Cardiac muscle cell (in vitro differentiated cells and primary cell): Measurements from ENCODE around the gene ARL5B. TPM values are rescaled to one million over a fixed set of nuclear protein-coding genes. Genes with fewer than 3 reads are reported as not detected.

Experiments used
- DNase-seq, 2 donors: peaks; one replicate each; pipeline versions ENCODE4 v3.0.0 to v3.0.0-alpha.2; 2010 to 2017; ENCODE audit warnings: low read depth in 1 of 2, low spot score in 1 of 2
- H3K27ac ChIP-seq: fragments of 200-600 bp; sonication (generic); 2 replicates; pipeline ENCODE4 v1.5.1; 2016
- H3K27me3 ChIP-seq: fragments of 200-600 bp; sonication (generic); 2 replicates; pipeline ENCODE4 v1.6.0; 2016; ENCODE audit warnings: control low read depth
- H3K36me3 ChIP-seq: fragments of 200-600 bp; sonication (generic); 2 replicates; pipeline ENCODE4 v1.5.1; 2016; ENCODE audit warnings: control low read depth
- H3K4me1 ChIP-seq: fragments of 200-600 bp; sonication (generic); 2 replicates; pipeline ENCODE4 v1.8.1; 2017; ENCODE audit warnings: low read depth, mild to moderate bottlenecking, mixed run types
- H3K4me3 ChIP-seq: fragments of 200-600 bp; sonication (generic); 2 replicates; pipeline ENCODE4 v1.5.1; 2016; ENCODE audit warnings: mild to moderate bottlenecking
- H3K9me3 ChIP-seq: fragments of 200-600 bp; sonication (generic); 2 replicates; pipeline ENCODE4 v1.5.1; 2017; ENCODE audit warnings: low read depth, mild to moderate bottlenecking, control low read depth
- polyA plus RNA-seq: library from polyadenylated mRNA; unstranded; fragments of >200 nt; fragmentation: Nextera tagmentation; extraction: Ambion mirVana; gene quantifications from 2 replicates; pipeline ENCODE4 v1.2.1, GENCODE V29; 2016
- total RNA-seq: library from RNA; depleted of rRNA; stranded (reverse); fragments of >200 nt; gene quantifications from 2 replicates; pipeline ENCODE4 v1.2.3, GENCODE V29; 2016
- TF ChIP-seq, protein P1 (sequence below): IDR thresholded peaks from 2 replicates; pipeline ENCODE4 v1.5.1; 2012; ENCODE audit warnings: low read depth, mild to moderate bottlenecking, low read length

ARL5B gene
- total and polyA plus RNA-seq, 2 experiments from 2014 or later = 15.9 to 30.3 TPM

GRCh38 chr10:18699849-18700840 is 40.9 kb downstream of the ARL5B start:
- TF ChIP-seq, protein P1, sequence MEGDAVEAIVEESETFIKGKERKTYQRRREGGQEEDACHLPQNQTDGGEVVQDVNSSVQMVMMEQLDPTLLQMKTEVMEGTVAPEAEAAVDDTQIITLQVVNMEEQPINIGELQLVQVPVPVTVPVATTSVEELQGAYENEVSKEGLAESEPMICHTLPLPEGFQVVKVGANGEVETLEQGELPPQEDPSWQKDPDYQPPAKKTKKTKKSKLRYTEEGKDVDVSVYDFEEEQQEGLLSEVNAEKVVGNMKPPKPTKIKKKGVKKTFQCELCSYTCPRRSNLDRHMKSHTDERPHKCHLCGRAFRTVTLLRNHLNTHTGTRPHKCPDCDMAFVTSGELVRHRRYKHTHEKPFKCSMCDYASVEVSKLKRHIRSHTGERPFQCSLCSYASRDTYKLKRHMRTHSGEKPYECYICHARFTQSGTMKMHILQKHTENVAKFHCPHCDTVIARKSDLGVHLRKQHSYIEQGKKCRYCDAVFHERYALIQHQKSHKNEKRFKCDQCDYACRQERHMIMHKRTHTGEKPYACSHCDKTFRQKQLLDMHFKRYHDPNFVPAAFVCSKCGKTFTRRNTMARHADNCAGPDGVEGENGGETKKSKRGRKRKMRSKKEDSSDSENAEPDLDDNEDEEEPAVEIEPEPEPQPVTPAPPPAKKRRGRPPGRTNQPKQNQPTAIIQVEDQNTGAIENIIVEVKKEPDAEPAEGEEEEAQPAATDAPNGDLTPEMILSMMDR = no peak
- Histone ChIP-seq H3K27me3 (no peaks in the 10 kb centered on the region), H3K4me3 (no peak overlapping the region), H3K9me3 (no peaks in the 10 kb centered on the region), H3K36me3 (no peaks in the 10 kb centered on the region), H3K4me1 (no peaks in the 10 kb centered on the region), H3K27ac (no peak overlapping the region)
- no peak for DNase-seq

DNA sequence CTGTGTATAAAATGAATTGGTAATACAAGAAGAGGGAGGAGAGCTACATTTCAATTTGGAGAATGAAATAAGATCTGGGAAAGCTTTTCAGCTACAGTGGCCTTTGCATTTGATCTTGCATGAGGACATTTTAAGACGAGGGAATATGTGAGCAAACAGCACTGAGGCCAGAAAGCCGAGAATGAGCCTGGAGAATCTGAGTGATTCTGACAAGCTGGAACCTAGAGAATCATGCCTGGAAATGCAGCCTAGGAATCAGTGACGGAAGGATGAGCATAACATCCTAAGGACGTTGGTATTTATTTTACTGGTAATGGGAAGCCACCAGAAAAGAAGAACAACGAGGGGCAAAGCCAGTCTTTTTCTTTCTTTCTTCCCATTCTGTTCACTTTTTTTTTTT is 44.3 kb downstream of the ARL5B start:
- no peaks in the 10 kb centered on the region for H3K9me3 ChIP-seq
- no peak for DNase-seq
- TF ChIP-seq, protein P1 = no peak
- no peaks in the 10 kb centered on the region for H3K4me1 ChIP-seq
- H3K27ac ChIP-seq = no peak overlapping the region
- H3K36me3 ChIP-seq = no peaks in the 10 kb centered on the region
- no peak overlapping the region for H3K4me3 ChIP-seq
- no peaks in the 10 kb centered on the region for H3K27me3 ChIP-seq

GRCh38 chr10:18710201-18710653 is 51.0 kb downstream of the ARL5B start:
- Histone ChIP-seq H3K4me3 (no peak overlapping the region), H3K27ac (no peak overlapping the region), H3K27me3 (no peaks in the 10 kb centered on the region), H3K36me3 (no peaks in the 10 kb centered on the region), H3K4me1 (no peaks in the 10 kb centered on the region), H3K9me3 (no peaks in the 10 kb centered on the region)
- TF ChIP-seq, protein P1 = no peak
- no peak for DNase-seq

DNA sequence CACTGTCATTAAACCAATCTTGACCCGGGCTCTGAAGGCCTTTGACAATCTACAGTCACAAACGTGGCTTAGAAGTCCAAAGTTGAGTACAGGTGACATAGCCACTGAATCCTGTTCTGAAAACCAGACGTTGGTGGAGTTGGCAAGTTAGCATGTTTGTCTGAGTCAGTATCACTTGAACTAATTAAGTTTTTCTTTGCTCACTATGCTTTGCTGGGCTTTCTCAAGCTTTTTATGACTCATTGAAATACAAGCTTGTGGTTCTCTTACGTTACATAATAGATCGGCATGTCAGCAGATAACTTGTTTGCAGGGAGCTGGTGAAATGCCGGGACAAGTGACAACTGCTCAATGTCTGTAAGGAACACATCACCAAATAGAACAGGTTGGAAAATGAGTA is 53.8 kb downstream of the ARL5B start:
- peak in 1 of 2 donors; percentile 88 for DNase-seq
- H3K36me3 ChIP-seq = no peaks in the 10 kb centered on the region
- H3K4me3 ChIP-seq = no peak overlapping the region
- no peaks in the 10 kb centered on the region for H3K9me3 ChIP-seq
- no peaks in the 10 kb centered on the region for H3K4me1 ChIP-seq
- TF ChIP-seq, protein P1 = no peak
- no peak overlapping the region for H3K27ac ChIP-seq
- H3K27me3 ChIP-seq = no peaks in the 10 kb centered on the region

DNA sequence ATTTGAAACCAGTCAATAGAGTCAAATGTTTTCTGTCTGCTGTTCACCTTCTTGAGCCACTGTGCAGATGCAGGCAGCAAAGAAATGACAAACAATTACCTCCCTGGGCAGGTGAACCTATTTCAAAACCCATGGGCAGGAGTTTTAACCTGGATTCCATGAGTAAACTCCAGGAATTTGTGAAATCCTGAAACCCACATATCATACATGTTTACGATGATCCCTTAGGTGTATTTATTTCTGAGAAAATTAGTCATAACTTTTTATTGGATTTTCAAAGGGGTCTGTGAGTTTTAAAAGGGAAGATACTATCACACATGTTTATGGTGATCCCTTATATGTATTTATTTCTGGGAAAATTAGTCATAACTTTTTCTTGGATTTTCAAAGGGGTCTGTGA is 59.8 kb downstream of the ARL5B start:
- H3K27ac ChIP-seq = no peak overlapping the region
- TF ChIP-seq, protein P1 = no peak

More for the DNA sequence above, 59.8 kb downstream of the ARL5B start:
- Histone ChIP-seq H3K27me3 (no peaks in the 10 kb centered on the region), H3K9me3 (no peaks in the 10 kb centered on the region), H3K4me3 (no peak overlapping the region), H3K4me1 (peaks cover 5% of the 10 kb centered on the region), H3K36me3 (no peaks in the 10 kb centered on the region)
- no peak for DNase-seq
